Mesenchymal stem cell (in vitro differentiated cells and primary cell): ENCODE results near the gene STXBP2.

Experiments used
- DNase-seq: peaks from one replicate; pipeline ENCODE4 v3.0.0-alpha.2; 2013
- H2AFZ ChIP-seq: one replicate; pipeline ENCODE4 v1.6.1; 2013; ENCODE audit warnings: low read depth, mild to moderate bottlenecking, control low read depth, inconsistent platforms, low read length, moderate library complexity
- H2AK5ac ChIP-seq: 2 replicates; pipeline ENCODE4 v1.6.1; 2013; ENCODE audit warnings: low read length, moderate library complexity, mild to moderate bottlenecking, inconsistent platforms; ENCODE audit not compliant: severe bottlenecking
- H2BK120ac ChIP-seq: one replicate; pipeline ENCODE4 v1.6.1; 2013; ENCODE audit warnings: low read depth, mild to moderate bottlenecking, inconsistent platforms, low read length, moderate library complexity
- H2BK12ac ChIP-seq, 2 experiments: one replicate each; pipeline ENCODE4 v1.6.1; 2013; ENCODE audit warnings: inconsistent platforms in 2 of 2, low read length in 2 of 2, mild to moderate bottlenecking in 2 of 2, moderate library complexity in 2 of 2, control low read depth in 1 of 2
- H2BK15ac ChIP-seq: one replicate; pipeline ENCODE4 v1.6.1; 2013; ENCODE audit warnings: mild to moderate bottlenecking, low read depth, inconsistent platforms; ENCODE audit not compliant: poor library complexity, severe bottlenecking
- H2BK5ac ChIP-seq: 2 replicates; pipeline ENCODE4 v1.6.1; 2013; ENCODE audit warnings: low read depth, mild to moderate bottlenecking, low read length, control low read depth, inconsistent platforms; ENCODE audit not compliant: poor library complexity, severe bottlenecking
- H3K14ac ChIP-seq, 2 experiments: one replicate each; pipeline ENCODE4 v1.6.1; 2013; ENCODE audit warnings: inconsistent platforms in 2 of 2, low read length in 2 of 2, control low read depth in 1 of 2, mild to moderate bottlenecking in 1 of 2, moderate library complexity in 1 of 2
- H3K18ac ChIP-seq, 2 experiments: one replicate each; pipeline ENCODE4 v1.6.1; 2013; ENCODE audit warnings: inconsistent platforms in 2 of 2, low read length in 2 of 2, control low read depth in 1 of 2, low read depth in 1 of 2, mild to moderate bottlenecking in 1 of 2
- H3K23ac ChIP-seq, 2 experiments: one replicate each; pipeline ENCODE4 v1.6.1; 2013; ENCODE audit warnings: inconsistent platforms in 2 of 2, low read length in 2 of 2, mild to moderate bottlenecking in 2 of 2, moderate library complexity in 2 of 2, control low read depth in 1 of 2
- H3K27ac ChIP-seq: 2 replicates; pipeline ENCODE4 v1.5.1; 2013; ENCODE audit warnings: mild to moderate bottlenecking, moderate library complexity, low read length, control low read depth, inconsistent platforms; ENCODE audit not compliant: poor library complexity, severe bottlenecking
- H3K27me3 ChIP-seq, 2 experiments: 2 replicates each; pipeline versions ENCODE4 v1.6.1 to v1.7.0; 2013; ENCODE audit warnings: low read length in 2 of 2, mild to moderate bottlenecking in 2 of 2, moderate library complexity in 2 of 2, control low read depth in 1 of 2, inconsistent platforms in 1 of 2; ENCODE audit not compliant: control insufficient read depth in 1 of 2, insufficient read depth in 1 of 2
- H3K36me3 ChIP-seq, 2 experiments: 2 replicates each; pipeline versions ENCODE4 v1.6.1 to v1.7.0; 2013; ENCODE audit warnings: low read length in 2 of 2, control low read depth in 1 of 2, inconsistent platforms in 1 of 2, low read depth in 1 of 2, mild to moderate bottlenecking in 1 of 2; ENCODE audit not compliant: insufficient read depth in 2 of 2, control insufficient read depth in 1 of 2
- H3K4ac ChIP-seq, 2 experiments: one replicate each; pipeline ENCODE4 v1.6.1; 2013; ENCODE audit warnings: inconsistent platforms in 2 of 2, low read length in 2 of 2, mild to moderate bottlenecking in 2 of 2, moderate library complexity in 2 of 2, control low read depth in 1 of 2, low read depth in 1 of 2
- H3K4me1 ChIP-seq: 2 replicates; pipeline ENCODE4 v1.6.1; 2013; ENCODE audit warnings: low read depth, low read length, control low read depth; ENCODE audit not compliant: control insufficient read depth, insufficient read depth
- H3K4me2 ChIP-seq: 2 replicates; pipeline ENCODE4 v1.6.1; 2013; ENCODE audit warnings: low read length, mild to moderate bottlenecking, inconsistent platforms; ENCODE audit not compliant: poor library complexity, severe bottlenecking
- H3K4me3 ChIP-seq, 2 experiments: 2 replicates each; pipeline versions ENCODE4 v1.5.1 to v1.7.0; 2013; ENCODE audit warnings: low read length in 2 of 2, mild to moderate bottlenecking in 2 of 2, control low read depth in 1 of 2, low read depth in 1 of 2; ENCODE audit not compliant: insufficient read depth in 1 of 2
- H3K79me1 ChIP-seq: replicated peaks from 2 replicates; pipeline ENCODE4 v1.6.1; 2013; ENCODE audit warnings: mild to moderate bottlenecking, control low read depth, low read length, inconsistent platforms; ENCODE audit not compliant: poor library complexity, severe bottlenecking
- H3K9ac ChIP-seq: 2 replicates; pipeline ENCODE4 v1.7.0; 2013; ENCODE audit warnings: mild to moderate bottlenecking, low read length, moderate library complexity
- H3K9me3 ChIP-seq: 2 replicates; pipeline ENCODE4 v1.7.0; 2013; ENCODE audit warnings: mild to moderate bottlenecking, low read length; ENCODE audit not compliant: control insufficient read depth
- H4K8ac ChIP-seq: one replicate; pipeline ENCODE4 v1.6.1; 2013; ENCODE audit warnings: inconsistent platforms, mild to moderate bottlenecking, low read length, moderate library complexity
- H4K91ac ChIP-seq: one replicate; pipeline ENCODE4 v1.6.1; 2013; ENCODE audit warnings: mild to moderate bottlenecking, low read length, inconsistent platforms
- WGBS: methylation state at CpG from one replicate; pipeline ENCODE4 v1.1.7; 2013; ENCODE audit warnings: mixed read lengths; 5-methylcytosine and 5-hydroxymethylcytosine counted together

The STXBP2 gene

GRCh38 chr19:7670790-7671189, 33.9 kb downstream of the STXBP2 start:
- Histone ChIP-seq H3K9ac (no peak overlapping the region), H2AFZ (no peak overlapping the region), H4K8ac (no peak overlapping the region), H3K36me3 (no peaks in the 10 kb centered on the region), H3K9me3 (peaks cover 5% of the 10 kb centered on the region), H4K91ac (no peak overlapping the region), H3K4me1 (peaks cover 2% of the 10 kb centered on the region), H2BK15ac (no peak overlapping the region), H3K4ac (no peak overlapping the region), H3K18ac (no peak overlapping the region), H2BK12ac (no peak overlapping the region), H3K4me2 (no peak overlapping the region), H3K4me3 (no peak overlapping the region), H3K27me3 (peaks cover 44 to 45% of the 10 kb centered on the region in 2 experiments), H3K79me1 (no peaks in the 10 kb centered on the region), H3K27ac (no peak overlapping the region), H3K23ac (no peak overlapping the region), H2BK5ac (no peak overlapping the region), H2AK5ac (no peak overlapping the region), H2BK120ac (no peak overlapping the region), H3K14ac (no peak overlapping the region)
- WGBS = 48% methylated on average over 8 of the region's 9 CpGs
- no peak for DNase-seq

GRCh38 chr19:7672522-7672921, 35.6 kb downstream of the STXBP2 start:
- Histone ChIP-seq H3K4ac (no peak overlapping the region), H3K9me3 (peaks cover 5% of the 10 kb centered on the region), H3K18ac (no peak overlapping the region), H2BK5ac (no peak overlapping the region), H3K14ac (no peak overlapping the region), H3K27ac (no peak overlapping the region), H2AFZ (no peak overlapping the region), H4K8ac (no peak overlapping the region), H3K4me1 (peaks cover 2% of the 10 kb centered on the region), H2BK12ac (no peak overlapping the region), H3K9ac (no peak overlapping the region), H2BK120ac (no peak overlapping the region), H3K23ac (no peak overlapping the region), H2AK5ac (no peak overlapping the region), H3K27me3 (peaks cover 49 to 52% of the 10 kb centered on the region in 2 experiments), H2BK15ac (no peak overlapping the region), H3K4me3 (no peak overlapping the region), H3K36me3 (no peaks in the 10 kb centered on the region), H3K79me1 (no peaks in the 10 kb centered on the region), H4K91ac (no peak overlapping the region), H3K4me2 (no peak overlapping the region)
- 57% methylated on average over 9 of the region's 9 CpGs for WGBS
- DNase-seq = no peak

GRCh38 chr19:7674010-7675005, 37.4 kb downstream of the STXBP2 start:
- DNase-seq = peak; percentile 59
- Histone ChIP-seq H3K4me1 (peaks cover 2% of the 10 kb centered on the region), H3K18ac (no peak overlapping the region), H3K27me3 (peaks cover 53 to 58% of the 10 kb centered on the region in 2 experiments), H3K27ac (no peak overlapping the region), H3K14ac (no peak overlapping the region), H3K79me1 (no peaks in the 10 kb centered on the region), H3K4ac (no peak overlapping the region), H3K23ac (no peak overlapping the region), H2BK5ac (no peak overlapping the region), H3K36me3 (no peaks in the 10 kb centered on the region), H3K4me3 (no peak overlapping the region), H2AK5ac (no peak overlapping the region), H4K91ac (no peak overlapping the region), H3K4me2 (no peak overlapping the region), H3K9me3 (peaks cover 5% of the 10 kb centered on the region), H2BK120ac (no peak overlapping the region), H2BK12ac (no peak overlapping the region), H2AFZ (no peak overlapping the region), H3K9ac (no peak overlapping the region), H2BK15ac (no peak overlapping the region), H4K8ac (no peak overlapping the region)
- 55% methylated on average over 16 of the region's 21 CpGs for WGBS

GRCh38 chr19:7676376-7676775, 39.5 kb downstream of the STXBP2 start:
- H3K14ac ChIP-seq = no peak overlapping the region
- no peak overlapping the region for H3K9ac ChIP-seq
- H4K8ac ChIP-seq = no peak overlapping the region
- H3K79me1 ChIP-seq = peaks cover 6% of the 10 kb centered on the region
- H4K91ac ChIP-seq = no peak overlapping the region
- H3K18ac ChIP-seq = no peak overlapping the region
- no peak overlapping the region for H2BK120ac ChIP-seq
- H3K4ac ChIP-seq = no peak overlapping the region
- H2BK5ac ChIP-seq = no peak overlapping the region
- H3K27me3 ChIP-seq = peaks cover 37 to 51% of the 10 kb centered on the region in 2 experiments
- H2BK15ac ChIP-seq = no peak overlapping the region
- no peak overlapping the region for H2BK12ac ChIP-seq
- H3K9me3 ChIP-seq = peaks cover 5% of the 10 kb centered on the region
- no peak for DNase-seq
- WGBS = 65% methylated on average over 5 of the region's 7 CpGs
- peaks cover 5% of the 10 kb centered on the region for H3K4me1 ChIP-seq
- H3K4me2 ChIP-seq = no peak overlapping the region
- no peak overlapping the region for H2AFZ ChIP-seq
- H2AK5ac ChIP-seq = no peak overlapping the region
- no peak overlapping the region for H3K23ac ChIP-seq
- no peaks in the 10 kb centered on the region for H3K36me3 ChIP-seq
- no peak overlapping the region for H3K27ac ChIP-seq
- no peak overlapping the region for H3K4me3 ChIP-seq
